ENCODE results near the gene DYNLL2.

- no peak for TF ChIP-seq CTCF (IDR thresholded peaks at IDR 0.05; ENCODE audit: poor library complexity, severe bottlenecking)
- TF ChIP-seq EP300 (conservative IDR thresholded peaks at IDR 0.05; ENCODE audit: poor library complexity, severe bottlenecking): no peak
- no peak for TF ChIP-seq EZH2 (IDR thresholded peaks at IDR 0.05; ENCODE audit: borderline replicate concordance, insufficient read depth, low read length, poor library complexity, severe bottlenecking)
- TF ChIP-seq TAF1 (IDR thresholded peaks at IDR 0.05; ENCODE audit: low read depth): no peak
Observed at GRCh38 chr17:58120195-58120822, 37.1 kb downstream of the DYNLL2 start.

Data from neural cell (in vitro differentiated cells).